ENCODE data around the gene SLC28A1. TPM values are rescaled to one million over a fixed set of nuclear protein-coding genes. Genes with fewer than 3 reads are reported as not detected.

The SLC28A1 gene
- total RNA-seq, 1 experiment from 2014 or later = not detected

DNA sequence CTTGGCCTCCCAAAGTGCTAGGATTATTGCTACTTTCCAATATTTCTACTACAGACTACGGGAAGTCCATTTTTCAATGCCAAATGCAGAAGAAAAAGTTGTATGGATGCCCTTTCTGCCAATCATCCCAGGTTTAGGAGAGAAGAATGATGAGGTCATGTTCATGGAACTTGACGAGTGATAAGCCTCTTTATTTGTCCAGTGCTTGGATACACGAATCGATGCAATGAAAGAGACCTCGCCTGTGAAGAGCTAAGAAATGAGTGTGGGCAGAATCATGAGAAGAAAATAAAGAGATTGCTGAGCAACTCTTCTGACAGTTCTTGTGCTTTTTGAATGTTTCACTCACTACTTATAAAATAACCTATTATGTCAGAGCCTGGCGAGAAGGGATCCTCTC, 996 bp upstream of the SLC28A1 start:
- Histone ChIP-seq H3K36me3 (ENCODE audit: insufficient read depth, low read length) (no peaks in the 10 kb centered on the region), H3K4me3 (ENCODE audit: low read length) (no peak overlapping the region), H3K9me2 (replicated peaks; ENCODE audit: insufficient read depth, low read length) (no peaks in the 10 kb centered on the region), H3K27me3 (ENCODE audit: low read length) (no peaks in the 10 kb centered on the region), H3K4me2 (ENCODE audit: low read depth, low read length, poor library complexity, severe bottlenecking) (no peak overlapping the region), H3K9ac (ENCODE audit: low read length) (no peak overlapping the region), H2AFZ (ENCODE audit: low read length) (no peak overlapping the region), H3K9me3 (ENCODE audit: low read length) (no peaks in the 10 kb centered on the region), H3K4me1 (ENCODE audit: low read length) (no peaks in the 10 kb centered on the region), H3K79me2 (ENCODE audit: low read length) (no peaks in the 10 kb centered on the region), H4K20me1 (ENCODE audit: insufficient read depth, low read depth, low read length) (no peaks in the 10 kb centered on the region), H3K27ac (ENCODE audit: low read length) (no peak overlapping the region)
- DNase-seq = no peak

DNA sequence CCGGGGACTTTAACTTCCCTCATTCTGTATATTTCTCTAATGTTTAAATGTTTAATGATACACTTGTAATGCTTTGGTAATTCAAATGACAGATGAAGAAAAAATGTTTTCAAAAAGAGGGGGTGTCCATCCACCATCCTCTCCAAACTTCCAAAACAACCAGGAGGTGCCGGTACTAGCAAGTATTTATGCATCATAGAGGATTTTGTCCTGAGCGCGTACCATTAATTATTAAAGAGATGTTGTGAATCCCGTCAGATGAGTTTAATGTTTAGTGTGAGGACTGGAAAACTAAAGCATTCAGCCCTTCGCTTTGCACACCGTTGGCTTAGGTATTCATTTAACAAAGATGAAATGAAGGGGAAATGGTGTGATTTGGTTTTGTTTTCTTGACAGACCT, 1.3 kb downstream of the SLC28A1 start:
- Histone ChIP-seq H3K79me2 (ENCODE audit: low read length) (no peaks in the 10 kb centered on the region), H3K36me3 (ENCODE audit: insufficient read depth, low read length) (no peaks in the 10 kb centered on the region), H3K4me2 (ENCODE audit: low read depth, low read length, poor library complexity, severe bottlenecking) (no peak overlapping the region), H3K4me3 (ENCODE audit: low read length) (no peak overlapping the region), H3K9me2 (replicated peaks; ENCODE audit: insufficient read depth, low read length) (no peaks in the 10 kb centered on the region), H3K4me1 (ENCODE audit: low read length) (no peaks in the 10 kb centered on the region), H3K27me3 (ENCODE audit: low read length) (no peaks in the 10 kb centered on the region), H3K9ac (ENCODE audit: low read length) (no peak overlapping the region), H3K27ac (ENCODE audit: low read length) (no peak overlapping the region), H4K20me1 (ENCODE audit: insufficient read depth, low read depth, low read length) (no peaks in the 10 kb centered on the region), H3K9me3 (ENCODE audit: low read length) (no peaks in the 10 kb centered on the region), H2AFZ (ENCODE audit: low read length) (no peak overlapping the region)
- no peak for DNase-seq

DNA sequence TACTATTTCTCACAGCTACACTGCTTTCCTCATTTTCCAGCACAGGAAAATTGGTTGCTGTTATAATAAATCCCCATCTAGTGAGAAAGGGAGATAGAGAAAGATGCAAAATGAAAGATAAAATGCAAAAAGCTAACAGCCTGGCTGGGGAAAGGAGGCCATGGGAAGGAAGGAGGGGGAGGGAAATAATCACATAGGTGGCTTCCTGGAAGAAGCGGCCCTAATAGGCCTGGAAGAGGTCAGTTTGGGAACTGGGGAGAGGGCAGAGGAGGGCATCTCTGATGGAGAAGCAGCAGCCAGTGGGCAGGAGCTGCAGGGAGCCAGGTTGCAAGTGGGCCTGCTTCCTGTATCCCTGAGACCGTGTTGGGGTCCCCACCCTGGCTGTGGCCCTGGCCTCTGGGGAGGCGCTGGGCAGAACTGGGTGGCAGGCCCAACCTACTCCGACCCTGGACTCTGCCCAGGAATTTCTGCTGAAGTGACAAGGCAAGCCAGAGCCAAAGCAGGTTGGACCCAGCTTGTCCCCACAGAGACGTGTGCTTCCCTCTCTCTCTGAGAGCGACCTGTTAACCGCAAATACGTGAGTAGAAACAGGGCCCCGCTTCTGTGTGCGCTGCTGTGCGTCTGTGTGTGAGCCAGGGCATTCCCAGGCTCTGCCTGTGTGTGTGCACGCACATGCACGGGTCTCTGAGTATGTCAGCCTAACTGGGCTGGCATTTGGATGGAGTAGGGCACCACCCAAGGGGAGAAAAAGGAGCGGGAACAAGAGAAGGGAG, 1.9 kb downstream of the SLC28A1 start:
- Histone ChIP-seq H3K27ac (ENCODE audit: low read length) (no peak overlapping the region), H3K9me2 (replicated peaks; ENCODE audit: insufficient read depth, low read length) (no peaks in the 10 kb centered on the region), H3K36me3 (ENCODE audit: insufficient read depth, low read length) (no peaks in the 10 kb centered on the region), H3K27me3 (ENCODE audit: low read length) (no peaks in the 10 kb centered on the region), H3K4me1 (ENCODE audit: low read length) (no peaks in the 10 kb centered on the region), H3K9me3 (ENCODE audit: low read length) (no peaks in the 10 kb centered on the region), H3K9ac (ENCODE audit: low read length) (no peak overlapping the region), H3K4me3 (ENCODE audit: low read length) (no peak overlapping the region), H3K79me2 (ENCODE audit: low read length) (no peaks in the 10 kb centered on the region), H3K4me2 (ENCODE audit: low read depth, low read length, poor library complexity, severe bottlenecking) (no peak overlapping the region), H2AFZ (ENCODE audit: low read length) (no peak overlapping the region), H4K20me1 (ENCODE audit: insufficient read depth, low read depth, low read length) (no peaks in the 10 kb centered on the region)
- DNase-seq = no peak

DNA sequence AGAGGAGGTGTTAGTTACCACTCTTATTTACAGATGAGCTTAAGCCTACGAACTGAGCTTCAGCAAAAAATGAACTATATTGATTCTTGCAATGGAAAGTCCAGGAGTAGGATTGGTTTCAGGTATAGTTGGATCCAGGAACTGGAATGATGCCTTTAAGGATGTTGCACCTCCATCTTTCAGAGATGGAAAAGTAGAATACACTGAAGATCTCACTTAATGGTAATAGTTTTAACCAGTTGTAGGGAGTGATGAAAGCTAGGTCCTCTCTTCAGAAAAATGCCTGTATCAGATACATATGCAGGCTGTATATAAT, 2.5 kb downstream of the SLC28A1 start:
- Histone ChIP-seq H3K9me2 (replicated peaks; ENCODE audit: insufficient read depth, low read length) (no peaks in the 10 kb centered on the region), H3K9ac (ENCODE audit: low read length) (no peak overlapping the region), H3K4me3 (ENCODE audit: low read length) (no peak overlapping the region), H2AFZ (ENCODE audit: low read length) (no peak overlapping the region), H3K27me3 (ENCODE audit: low read length) (no peaks in the 10 kb centered on the region), H3K27ac (ENCODE audit: low read length) (no peak overlapping the region), H3K4me1 (ENCODE audit: low read length) (no peaks in the 10 kb centered on the region), H3K36me3 (ENCODE audit: insufficient read depth, low read length) (no peaks in the 10 kb centered on the region), H3K4me2 (ENCODE audit: low read depth, low read length, poor library complexity, severe bottlenecking) (no peak overlapping the region), H3K9me3 (ENCODE audit: low read length) (no peaks in the 10 kb centered on the region), H3K79me2 (ENCODE audit: low read length) (no peaks in the 10 kb centered on the region), H4K20me1 (ENCODE audit: insufficient read depth, low read depth, low read length) (no peaks in the 10 kb centered on the region)
- DNase-seq = no peak

DNA sequence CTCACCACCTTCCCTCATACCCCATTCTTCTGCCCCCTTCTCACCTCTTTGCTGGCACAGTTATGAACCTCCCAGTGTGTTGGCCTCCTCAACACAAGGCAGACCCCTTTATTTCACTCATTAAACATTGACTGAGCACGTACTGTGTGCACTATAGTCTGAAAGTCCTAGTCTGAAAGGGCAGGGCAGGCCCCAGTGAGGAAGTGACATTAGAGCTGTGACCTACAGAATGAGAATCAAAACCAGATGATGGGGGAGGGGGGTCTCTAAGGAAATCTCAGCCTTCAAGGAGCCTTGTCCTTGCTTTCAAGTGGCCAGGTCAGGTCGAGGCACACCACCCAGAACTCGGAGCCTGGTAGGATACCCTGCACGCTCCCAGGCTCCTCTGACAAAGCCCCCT, 3.5 kb downstream of the SLC28A1 start:
- H3K4me2 ChIP-seq (ENCODE audit: low read depth, low read length, poor library complexity, severe bottlenecking) = no peak overlapping the region
- no peak overlapping the region for H3K27ac ChIP-seq (ENCODE audit: low read length)
- H3K27me3 ChIP-seq (ENCODE audit: low read length) = no peaks in the 10 kb centered on the region
- no peaks in the 10 kb centered on the region for H3K9me3 ChIP-seq (ENCODE audit: low read length)
- no peak for DNase-seq
- H3K79me2 ChIP-seq (ENCODE audit: low read length) = no peaks in the 10 kb centered on the region
- no peak overlapping the region for H2AFZ ChIP-seq (ENCODE audit: low read length)
- H3K36me3 ChIP-seq (ENCODE audit: insufficient read depth, low read length) = no peaks in the 10 kb centered on the region
- H4K20me1 ChIP-seq (ENCODE audit: insufficient read depth, low read depth, low read length) = no peaks in the 10 kb centered on the region
- no peaks in the 10 kb centered on the region for H3K4me1 ChIP-seq (ENCODE audit: low read length)
- no peak overlapping the region for H3K9ac ChIP-seq (ENCODE audit: low read length)
- H3K9me2 ChIP-seq (replicated peaks; ENCODE audit: insufficient read depth, low read length) = no peaks in the 10 kb centered on the region
- no peak overlapping the region for H3K4me3 ChIP-seq (ENCODE audit: low read length)

DNA sequence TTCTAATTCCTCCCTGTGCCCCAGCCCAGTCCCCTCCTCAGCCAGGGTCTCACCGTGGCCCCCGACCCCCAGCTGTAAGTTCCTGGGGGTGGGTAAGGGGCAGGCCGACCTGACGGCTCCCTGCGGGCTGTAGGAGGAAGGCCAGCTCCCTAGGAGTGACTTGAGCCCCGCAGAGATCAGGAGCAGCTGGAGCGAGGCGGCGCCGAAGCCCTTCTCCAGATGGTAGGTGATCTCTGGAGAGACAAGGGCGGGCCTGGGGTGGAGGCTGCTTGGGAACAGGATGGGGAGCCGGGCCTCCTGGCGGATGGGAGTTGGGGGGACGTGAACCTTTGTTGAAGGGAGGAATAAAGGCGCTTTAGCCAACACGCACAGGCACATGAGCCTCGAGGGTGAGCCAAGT, 4.2 kb downstream of the SLC28A1 start:
- no peak overlapping the region for H2AFZ ChIP-seq (ENCODE audit: low read length)
- no peak overlapping the region for H3K9ac ChIP-seq (ENCODE audit: low read length)
- no peak for DNase-seq
- no peaks in the 10 kb centered on the region for H3K36me3 ChIP-seq (ENCODE audit: insufficient read depth, low read length)
- H3K27me3 ChIP-seq (ENCODE audit: low read length) = no peaks in the 10 kb centered on the region
- H4K20me1 ChIP-seq (ENCODE audit: insufficient read depth, low read depth, low read length) = no peaks in the 10 kb centered on the region
- no peak overlapping the region for H3K4me3 ChIP-seq (ENCODE audit: low read length)
- no peaks in the 10 kb centered on the region for H3K79me2 ChIP-seq (ENCODE audit: low read length)
- no peaks in the 10 kb centered on the region for H3K4me1 ChIP-seq (ENCODE audit: low read length)
- H3K9me2 ChIP-seq (replicated peaks; ENCODE audit: insufficient read depth, low read length) = no peaks in the 10 kb centered on the region
- H3K27ac ChIP-seq (ENCODE audit: low read length) = no peak overlapping the region
- H3K4me2 ChIP-seq (ENCODE audit: low read depth, low read length, poor library complexity, severe bottlenecking) = no peak overlapping the region
- H3K9me3 ChIP-seq (ENCODE audit: low read length) = no peaks in the 10 kb centered on the region

DNA sequence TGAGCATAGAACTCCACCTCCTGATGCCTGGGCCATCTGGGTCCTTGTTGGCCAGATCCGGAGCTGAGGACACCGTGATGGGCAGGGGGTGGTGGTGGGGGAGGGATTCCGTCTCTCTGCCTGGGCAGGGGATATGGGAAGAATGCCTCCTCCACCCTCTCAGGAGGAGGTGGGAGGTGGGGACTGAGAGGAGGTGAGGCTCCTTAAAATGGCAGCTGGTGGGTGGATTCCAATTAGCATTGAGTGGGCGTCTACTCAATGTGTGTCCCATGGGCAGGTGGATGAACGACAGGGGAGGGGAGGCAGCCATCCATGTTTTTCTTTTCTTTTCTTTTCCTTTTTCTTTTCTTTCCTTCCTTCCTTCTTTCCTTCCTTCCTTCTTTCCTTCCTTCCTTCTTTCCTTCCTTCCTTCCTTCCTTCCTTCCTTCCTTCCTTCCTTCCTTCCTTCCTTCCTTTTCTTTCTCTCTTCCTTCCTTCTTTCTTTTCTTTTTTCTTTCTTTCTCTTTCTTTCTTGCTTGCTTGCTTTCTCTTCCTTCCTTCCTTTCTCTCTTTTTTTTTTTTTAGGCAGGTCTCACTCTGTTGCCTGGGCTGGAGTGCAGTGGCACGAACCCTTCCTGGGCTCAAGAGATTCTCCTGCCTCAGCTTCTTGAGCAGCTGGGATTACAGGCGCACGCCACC, 5.0 kb downstream of the SLC28A1 start:
- H3K4me1 ChIP-seq (ENCODE audit: low read length) = no peaks in the 10 kb centered on the region
- no peaks in the 10 kb centered on the region for H3K9me2 ChIP-seq (replicated peaks; ENCODE audit: insufficient read depth, low read length)
- H3K79me2 ChIP-seq (ENCODE audit: low read length) = no peaks in the 10 kb centered on the region
- H3K4me3 ChIP-seq (ENCODE audit: low read length) = no peak overlapping the region
- H3K27me3 ChIP-seq (ENCODE audit: low read length) = no peaks in the 10 kb centered on the region
- H2AFZ ChIP-seq (ENCODE audit: low read length) = no peak overlapping the region
- DNase-seq = no peak
- no peaks in the 10 kb centered on the region for H3K9me3 ChIP-seq (ENCODE audit: low read length)
- no peak overlapping the region for H3K9ac ChIP-seq (ENCODE audit: low read length)
- H4K20me1 ChIP-seq (ENCODE audit: insufficient read depth, low read depth, low read length) = no peaks in the 10 kb centered on the region
- H3K27ac ChIP-seq (ENCODE audit: low read length) = no peak overlapping the region
- H3K36me3 ChIP-seq (ENCODE audit: insufficient read depth, low read length) = no peaks in the 10 kb centered on the region
- H3K4me2 ChIP-seq (ENCODE audit: low read depth, low read length, poor library complexity, severe bottlenecking) = no peak overlapping the region

DNA sequence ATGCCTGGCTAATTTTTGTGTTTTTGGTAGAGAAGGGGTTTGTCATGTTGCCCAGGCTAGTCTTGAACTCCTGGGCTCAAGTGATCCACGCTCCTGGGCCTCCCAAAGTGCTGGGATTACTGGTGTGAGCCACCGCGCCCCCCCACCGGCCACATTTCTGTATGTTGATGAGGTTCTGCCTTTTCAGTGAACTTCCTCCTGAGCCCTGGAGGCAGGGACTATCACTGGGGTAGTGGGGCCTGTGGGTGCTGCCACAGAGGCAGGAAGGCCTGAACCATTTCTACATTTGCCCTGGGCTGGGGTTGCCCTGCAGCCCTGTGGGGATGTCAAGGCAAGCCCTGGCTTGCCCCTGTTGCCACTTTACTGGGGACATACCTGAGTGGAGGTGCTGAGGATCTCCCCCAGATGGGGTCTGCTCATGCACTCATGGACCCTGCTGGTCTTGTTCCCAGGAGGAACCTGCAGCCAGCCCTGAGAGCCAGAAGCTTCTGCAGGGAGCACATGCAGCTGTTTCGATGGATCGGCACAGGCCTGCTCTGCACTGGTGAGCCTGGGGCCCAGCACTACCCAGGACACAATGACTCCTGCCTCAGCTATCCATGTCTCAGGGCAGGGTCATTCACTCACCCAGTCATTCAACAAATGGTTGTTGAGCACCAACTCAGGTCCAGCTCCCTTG, 5.7 kb downstream of the SLC28A1 start:
- Histone ChIP-seq H3K9me2 (replicated peaks; ENCODE audit: insufficient read depth, low read length) (no peaks in the 10 kb centered on the region), H4K20me1 (ENCODE audit: insufficient read depth, low read depth, low read length) (no peaks in the 10 kb centered on the region), H3K27ac (ENCODE audit: low read length) (no peak overlapping the region), H3K9ac (ENCODE audit: low read length) (no peak overlapping the region), H3K9me3 (ENCODE audit: low read length) (no peaks in the 10 kb centered on the region), H3K4me3 (ENCODE audit: low read length) (no peak overlapping the region), H3K4me1 (ENCODE audit: low read length) (no peaks in the 10 kb centered on the region), H2AFZ (ENCODE audit: low read length) (no peak overlapping the region), H3K27me3 (ENCODE audit: low read length) (no peaks in the 10 kb centered on the region), H3K79me2 (ENCODE audit: low read length) (no peaks in the 10 kb centered on the region), H3K36me3 (ENCODE audit: insufficient read depth, low read length) (no peaks in the 10 kb centered on the region), H3K4me2 (ENCODE audit: low read depth, low read length, poor library complexity, severe bottlenecking) (no peak overlapping the region)
- DNase-seq = no peak

Measured in Karpas-422 (cell line).